T-helper 2 cell treated with Interferon-gamma antibody and Interleukin-4, amounts not matched to agents 5 μg/mL and 100 μg/mL, for 36 hours (primary cell): ENCODE measurements around the gene CAMK1D.
"Not testable (repeated sequence)": the region's sequence is repeated elsewhere in the genome, so short reads cannot be mapped to it uniquely, and the experiment has no call there.

ENCODE experiments used
- DNase-seq: peaks from one replicate; pipeline ENCODE4 v3.0.0; 2021; ENCODE audit warnings: low spot score
- H3K27ac Mint-ChIP-seq: one replicate; pipeline ENCODE4 v1.8.0; 2021; ENCODE audit warnings: mild to moderate bottlenecking, mixed read lengths
- H3K27me3 Mint-ChIP-seq: one replicate; pipeline ENCODE4 v1.8.0; 2021; ENCODE audit warnings: low read depth, mixed read lengths
- H3K36me3 Mint-ChIP-seq: one replicate; pipeline ENCODE4 v1.8.0; 2021; ENCODE audit warnings: low read depth, mixed read lengths
- H3K4me1 Mint-ChIP-seq: one replicate; pipeline ENCODE4 v1.8.0; 2021; ENCODE audit warnings: low read depth, mixed read lengths
- H3K4me3 Mint-ChIP-seq: one replicate; pipeline ENCODE4 v1.8.0; 2022; ENCODE audit warnings: mild to moderate bottlenecking, moderate library complexity, mixed read lengths
- H3K9me3 Mint-ChIP-seq: one replicate; pipeline ENCODE4 v1.8.0; 2021; ENCODE audit warnings: mixed read lengths

CAMK1D gene

GRCh38 chr10:12332572-12333379 is 16.6 kb upstream of the CAMK1D start:
- no peaks in the 10 kb centered on the region for H3K9me3 Mint-ChIP-seq
- no peak for DNase-seq
- H3K4me1 Mint-ChIP-seq, result no peaks in the 10 kb centered on the region
- no peak overlapping the region for H3K4me3 Mint-ChIP-seq
- H3K27ac Mint-ChIP-seq, result no peak overlapping the region
- H3K27me3 Mint-ChIP-seq, result peaks cover 9% of the 10 kb centered on the region
- H3K36me3 Mint-ChIP-seq, result no peaks in the 10 kb centered on the region

GRCh38 chr10:12333380-12334185 is 15.8 kb upstream of the CAMK1D start:
- peak; percentile 17 for DNase-seq
- Mint-ChIP-seq H3K36me3 (no peaks in the 10 kb centered on the region), H3K4me1 (no peaks in the 10 kb centered on the region), H3K27ac (no peak overlapping the region), H3K27me3 (peaks cover 10% of the 10 kb centered on the region), H3K9me3 (no peaks in the 10 kb centered on the region), H3K4me3 (no peak overlapping the region)

- no peaks in the 10 kb centered on the region for H3K9me3 Mint-ChIP-seq
- peaks cover 13% of the 10 kb centered on the region for H3K27me3 Mint-ChIP-seq
- no peak overlapping the region for H3K27ac Mint-ChIP-seq
- H3K4me3 Mint-ChIP-seq, result no peak overlapping the region
- H3K36me3 Mint-ChIP-seq, result no peaks in the 10 kb centered on the region
- H3K4me1 Mint-ChIP-seq, result no peaks in the 10 kb centered on the region
- no peak for DNase-seq
Observed at GRCh38 chr10:12334186-12334530, 15.2 kb upstream of the CAMK1D start.

GRCh38 chr10:12335169-12335568 is 14.2 kb upstream of the CAMK1D start:
- not testable (repeated sequence) for H3K36me3 Mint-ChIP-seq, H3K27ac Mint-ChIP-seq, H3K4me1 Mint-ChIP-seq

GRCh38 chr10:12337453-12338372 is 11.6 kb upstream of the CAMK1D start:
- Mint-ChIP-seq H3K36me3 (no peaks in the 10 kb centered on the region), H3K27ac (no peak overlapping the region), H3K4me1 (peaks cover 2% of the 10 kb centered on the region), H3K27me3 (peaks cover 21% of the 10 kb centered on the region), H3K9me3 (no peaks in the 10 kb centered on the region), H3K4me3 (no peak overlapping the region)
- DNase-seq, result no peak

More at GRCh38 chr10:12335169-12335568, 14.2 kb upstream of the CAMK1D start:
- DNase-seq, H3K4me3 Mint-ChIP-seq, H3K9me3 Mint-ChIP-seq: not testable (repeated sequence)
- H3K27me3 Mint-ChIP-seq, result peaks cover 13% of the 10 kb centered on the region

- peaks cover 24% of the 10 kb centered on the region for H3K27me3 Mint-ChIP-seq
- H3K4me3 Mint-ChIP-seq, result no peak overlapping the region
- no peak overlapping the region for H3K27ac Mint-ChIP-seq
- peaks cover 2% of the 10 kb centered on the region for H3K4me1 Mint-ChIP-seq
- DNase-seq, result no peak
- no peaks in the 10 kb centered on the region for H3K36me3 Mint-ChIP-seq
- no peaks in the 10 kb centered on the region for H3K9me3 Mint-ChIP-seq
Observed at GRCh38 chr10:12338981-12339380, 10.4 kb upstream of the CAMK1D start.

GRCh38 chr10:12340371-12340770 is 9.0 kb upstream of the CAMK1D start:
- peaks cover 24% of the 10 kb centered on the region for H3K27me3 Mint-ChIP-seq
- DNase-seq, result no peak
- peaks cover 5% of the 10 kb centered on the region for H3K4me1 Mint-ChIP-seq
- no peaks in the 10 kb centered on the region for H3K9me3 Mint-ChIP-seq
- no peak overlapping the region for H3K4me3 Mint-ChIP-seq
- no peaks in the 10 kb centered on the region for H3K36me3 Mint-ChIP-seq
- H3K27ac Mint-ChIP-seq, result no peak overlapping the region

GRCh38 chr10:12340937-12341336 is 8.4 kb upstream of the CAMK1D start:
- Mint-ChIP-seq H3K27me3 (peaks cover 24% of the 10 kb centered on the region), H3K9me3 (no peaks in the 10 kb centered on the region), H3K36me3 (no peaks in the 10 kb centered on the region), H3K4me1 (peaks cover 5% of the 10 kb centered on the region), H3K4me3 (no peak overlapping the region), H3K27ac (no peak overlapping the region)
- DNase-seq, result no peak

GRCh38 chr10:12341526-12341925 is 7.8 kb upstream of the CAMK1D start:
- H3K36me3 Mint-ChIP-seq, result no peaks in the 10 kb centered on the region
- H3K4me1 Mint-ChIP-seq, result peaks cover 5% of the 10 kb centered on the region
- no peaks in the 10 kb centered on the region for H3K9me3 Mint-ChIP-seq
- no peak for DNase-seq
- H3K4me3 Mint-ChIP-seq, result no peak overlapping the region
- peaks cover 24% of the 10 kb centered on the region for H3K27me3 Mint-ChIP-seq
- H3K27ac Mint-ChIP-seq, result no peak overlapping the region

GRCh38 chr10:12344375-12345110 is 4.8 kb upstream of the CAMK1D start:
- H3K9me3 Mint-ChIP-seq, result no peaks in the 10 kb centered on the region
- peaks cover 15% of the 10 kb centered on the region for H3K4me1 Mint-ChIP-seq
- no peak overlapping the region for H3K4me3 Mint-ChIP-seq

GRCh38 chr10:12346707-12347106 is 2.6 kb upstream of the CAMK1D start:
- no peaks in the 10 kb centered on the region for H3K9me3 Mint-ChIP-seq
- peaks cover 20% of the 10 kb centered on the region for H3K4me1 Mint-ChIP-seq
- peaks cover 40% of the 10 kb centered on the region for H3K27me3 Mint-ChIP-seq
- no peak overlapping the region for H3K4me3 Mint-ChIP-seq
- H3K27ac Mint-ChIP-seq, result no peak overlapping the region
- no peak for DNase-seq
- H3K36me3 Mint-ChIP-seq, result no peaks in the 10 kb centered on the region

More at GRCh38 chr10:12344375-12345110, 4.8 kb upstream of the CAMK1D start:
- Mint-ChIP-seq H3K27ac (no peak overlapping the region), H3K36me3 (no peaks in the 10 kb centered on the region), H3K27me3 (peaks cover 37% of the 10 kb centered on the region)
- no peak for DNase-seq

- Mint-ChIP-seq H3K27ac (peak overlapping the region; percentile 90), H3K4me3 (peak overlapping the region; percentile 86), H3K4me1 (peaks cover 20% of the 10 kb centered on the region), H3K36me3 (no peaks in the 10 kb centered on the region), H3K27me3 (peaks cover 45% of the 10 kb centered on the region), H3K9me3 (no peaks in the 10 kb centered on the region)
- DNase-seq, result no peak
Observed at GRCh38 chr10:12348294-12348869, 965 bp upstream of the CAMK1D start.

- Mint-ChIP-seq H3K9me3 (no peaks in the 10 kb centered on the region), H3K36me3 (no peaks in the 10 kb centered on the region), H3K27ac (peak overlapping the region; percentile 95), H3K27me3 (peaks cover 51% of the 10 kb centered on the region), H3K4me3 (peak overlapping the region; percentile 94), H3K4me1 (peaks cover 20% of the 10 kb centered on the region)
- no peak for DNase-seq
Observed at GRCh38 chr10:12349629-12350166, 351 bp downstream of the CAMK1D start.
